GM18873 (cell line): Measurements from ENCODE around the gene RIC3.

Experiments
- ATAC-seq: cut with Tn5 transposase; IDR thresholded peaks from one replicate; pipeline ENCODE4 v1.9.1; 2021; ENCODE audit warnings: mild to moderate bottlenecking, moderate library complexity, moderate number of reproducible peaks; ENCODE audit not compliant: unreplicated experiment, low FRiP score

Gene RIC3

DNA sequence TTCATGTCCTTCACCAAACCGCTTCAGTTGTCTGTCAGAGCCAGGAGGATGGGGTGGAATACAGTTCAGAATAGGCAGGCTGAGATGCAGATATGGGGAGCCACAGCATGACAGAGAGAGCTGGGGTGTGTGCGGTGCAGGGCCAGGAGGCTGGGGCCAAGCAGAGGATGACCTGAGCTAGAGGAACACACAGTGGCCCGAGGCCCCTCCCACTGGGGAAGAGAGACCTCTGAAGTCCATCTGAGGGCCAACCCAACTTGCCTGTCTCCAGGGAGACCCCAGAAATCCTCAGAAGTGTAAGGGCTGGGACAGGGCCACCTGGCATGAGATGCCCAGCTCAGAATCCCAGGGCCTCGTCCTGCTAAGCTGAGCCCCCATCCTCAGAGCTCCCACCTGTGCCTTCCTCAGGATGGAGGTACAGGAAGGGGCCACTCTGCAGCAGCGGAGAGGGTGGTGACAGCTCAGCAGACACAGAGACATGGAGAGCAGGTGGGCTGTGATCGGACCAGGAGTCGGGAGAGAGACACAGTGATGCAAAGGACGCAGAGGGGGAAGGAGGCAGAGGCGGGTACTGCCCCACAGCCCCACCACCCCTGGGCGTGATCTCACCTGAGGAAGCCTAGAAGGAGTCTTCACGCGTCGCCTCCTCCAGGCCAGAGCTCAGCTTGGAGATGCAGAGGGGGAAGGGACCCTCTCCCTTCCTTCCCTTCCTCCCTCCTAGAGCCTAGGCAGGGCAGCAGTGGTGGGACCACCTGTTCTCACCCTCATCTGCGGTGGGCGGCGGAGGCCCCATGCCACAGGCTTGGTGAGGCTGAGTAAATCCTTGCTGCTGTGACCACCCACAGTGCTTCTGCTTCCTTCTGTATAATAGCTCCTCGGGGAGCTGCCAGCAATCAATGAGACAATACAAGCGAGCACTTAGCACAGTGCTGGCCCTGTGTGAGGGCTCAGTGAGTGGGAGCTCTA lies 96.9 kb downstream of the RIC3 start:
- ATAC-seq = no peak

DNA sequence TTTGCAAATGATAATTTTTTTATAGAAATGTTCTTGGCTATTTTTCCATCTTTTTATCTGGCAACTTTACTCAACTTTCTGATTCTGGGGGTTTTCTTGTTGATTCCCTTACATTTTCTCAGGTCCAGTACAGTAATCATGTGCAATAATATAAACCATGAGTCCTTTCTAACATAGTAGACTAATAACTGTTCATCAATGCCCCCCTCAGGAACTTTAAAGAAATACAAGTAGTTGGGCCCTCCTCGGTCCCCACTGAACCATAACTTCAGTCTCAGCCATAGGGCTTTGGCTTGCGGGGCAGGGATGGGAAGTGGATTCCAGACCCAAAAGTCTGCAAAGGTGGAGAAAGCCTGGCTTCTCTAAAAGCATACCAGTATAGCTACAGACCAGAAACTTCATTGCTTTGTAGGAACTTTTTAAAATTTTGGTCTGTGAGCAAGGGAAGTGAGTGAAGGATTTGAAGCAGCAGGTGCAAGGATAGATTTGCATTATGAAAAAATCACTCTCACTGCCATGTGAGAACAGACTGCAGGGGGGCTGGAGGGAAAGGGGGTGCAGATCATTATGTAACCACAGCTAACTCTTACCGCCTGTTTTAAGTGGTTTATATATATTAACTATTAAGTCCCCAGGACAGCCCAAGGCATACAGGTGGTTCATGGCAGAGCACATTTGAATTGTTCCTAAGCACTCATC lies 98.3 kb downstream of the RIC3 start:
- no peak for ATAC-seq

DNA sequence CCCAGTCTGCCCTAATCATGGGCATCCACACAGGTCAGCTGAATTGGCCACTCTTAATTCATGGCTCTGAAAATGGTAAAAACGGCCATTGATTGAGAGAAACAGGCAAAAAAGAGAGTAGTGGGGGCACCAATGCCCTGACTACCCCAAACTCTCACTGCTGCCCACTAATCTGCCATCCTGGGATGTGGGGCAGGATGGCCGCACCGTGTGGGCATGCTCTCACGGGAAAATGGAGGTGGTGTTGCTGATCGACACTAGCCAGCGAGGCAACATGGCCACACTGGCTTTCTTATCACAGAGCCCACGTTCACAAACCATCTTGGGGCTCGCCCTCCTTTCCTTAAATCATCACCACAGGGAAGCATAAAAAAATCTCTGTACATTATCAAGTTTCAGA lies 99.1 kb downstream of the RIC3 start:
- ATAC-seq = no peak

DNA sequence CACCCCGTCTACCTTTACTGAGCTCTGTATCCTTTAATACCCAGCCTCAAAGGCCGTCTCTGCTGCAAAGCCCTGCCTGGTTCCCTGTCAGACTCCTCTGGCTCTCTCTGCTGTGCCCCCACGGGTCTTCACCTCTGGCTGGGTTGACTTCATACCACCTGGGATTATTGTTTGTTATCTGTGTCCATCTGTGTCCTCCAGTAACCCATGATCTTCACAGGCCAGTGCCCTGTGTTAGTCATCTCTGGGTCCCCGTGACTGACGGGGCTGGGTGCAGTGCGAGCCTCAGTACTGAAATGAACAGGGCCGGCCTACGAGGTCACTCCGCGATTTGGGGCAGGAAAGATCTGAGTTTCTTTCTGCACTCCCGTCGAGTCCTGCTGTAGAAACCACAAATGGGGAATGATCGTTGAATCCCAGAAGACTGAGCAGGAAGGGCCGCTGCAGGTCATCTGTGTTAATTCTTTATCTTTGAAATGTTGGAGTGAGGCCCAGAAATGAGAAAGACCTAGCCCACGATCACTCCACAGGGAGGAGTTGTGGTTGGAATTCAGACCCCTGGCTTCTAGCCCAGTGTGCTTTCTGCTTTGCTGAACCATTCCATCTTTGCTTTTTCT lies 100.1 kb downstream of the RIC3 start:
- ATAC-seq = no peak

DNA sequence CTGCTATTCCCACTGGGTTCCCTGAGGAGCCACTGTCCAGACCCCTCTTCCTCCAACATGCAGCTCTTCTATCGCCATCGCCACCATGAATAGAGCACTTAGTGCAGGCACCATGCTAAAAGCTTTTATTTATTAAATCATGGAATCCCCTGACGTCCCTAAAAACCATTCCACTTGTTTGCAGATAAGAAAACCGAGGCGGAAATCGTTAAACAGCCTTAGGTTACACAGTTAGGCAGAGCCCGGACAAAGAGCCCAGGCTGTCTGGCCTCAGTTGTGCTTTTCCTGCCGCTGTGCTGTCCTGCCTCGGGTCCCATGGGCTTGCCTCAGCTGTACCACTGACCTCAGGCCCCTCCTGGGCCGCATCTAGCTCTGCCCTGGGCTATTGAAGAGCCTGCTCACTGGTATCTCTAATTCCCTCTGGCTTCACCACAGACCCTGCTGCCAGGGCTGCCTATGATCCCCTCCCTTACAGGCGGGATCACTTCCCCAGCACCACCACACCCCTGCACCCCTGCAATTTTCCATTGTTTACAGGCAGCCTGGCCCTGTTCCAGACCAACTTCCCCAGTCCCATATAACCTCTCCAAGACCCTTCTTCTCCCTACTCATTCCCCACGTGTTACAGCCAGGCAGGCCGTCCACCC lies 100.8 kb downstream of the RIC3 start:
- no peak for ATAC-seq

DNA sequence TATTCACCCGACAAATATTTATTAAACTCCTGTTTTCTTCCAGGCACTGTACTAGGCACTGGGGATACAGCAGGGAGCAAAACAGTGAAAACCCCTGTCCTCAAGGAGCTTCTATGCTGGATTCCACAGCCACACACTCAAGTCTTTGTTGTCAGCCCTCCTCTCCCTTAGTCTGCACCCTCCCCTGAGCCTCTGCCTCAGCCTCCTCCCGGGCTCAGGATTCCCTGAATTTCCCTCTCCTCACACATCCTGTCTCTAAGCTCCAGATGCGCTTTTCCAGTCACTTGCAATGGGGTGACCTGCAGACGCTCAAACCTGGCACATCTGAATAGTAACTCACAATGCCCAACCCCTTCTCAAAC lies 101.3 kb downstream of the RIC3 start:
- ATAC-seq = no peak

DNA sequence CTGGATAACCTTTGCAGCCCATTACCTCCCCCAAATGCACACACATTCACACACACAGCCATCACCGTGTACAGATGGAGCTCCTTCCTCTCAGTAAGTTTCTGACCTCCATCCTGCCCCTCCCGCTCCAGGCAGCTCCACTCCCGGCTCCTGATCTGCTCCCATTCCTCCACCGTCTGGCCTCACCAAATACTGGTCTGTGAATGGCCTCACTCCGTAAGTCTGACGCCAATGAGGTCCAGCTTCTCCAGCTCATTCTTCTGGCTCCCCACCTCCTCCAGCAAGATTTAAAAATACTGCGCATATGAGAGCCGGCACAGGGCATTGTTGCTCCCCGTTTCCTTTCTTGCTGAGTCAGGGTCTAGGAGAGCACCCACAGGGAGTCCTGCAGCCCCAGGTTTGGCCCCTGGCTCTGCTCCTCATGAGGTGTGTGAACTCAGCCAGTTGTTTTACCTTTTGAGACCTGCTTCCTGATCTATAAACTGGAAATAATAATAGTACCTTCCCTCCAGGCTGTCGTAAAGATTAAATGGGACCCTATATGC lies 101.8 kb downstream of the RIC3 start:
- ATAC-seq = no peak

DNA sequence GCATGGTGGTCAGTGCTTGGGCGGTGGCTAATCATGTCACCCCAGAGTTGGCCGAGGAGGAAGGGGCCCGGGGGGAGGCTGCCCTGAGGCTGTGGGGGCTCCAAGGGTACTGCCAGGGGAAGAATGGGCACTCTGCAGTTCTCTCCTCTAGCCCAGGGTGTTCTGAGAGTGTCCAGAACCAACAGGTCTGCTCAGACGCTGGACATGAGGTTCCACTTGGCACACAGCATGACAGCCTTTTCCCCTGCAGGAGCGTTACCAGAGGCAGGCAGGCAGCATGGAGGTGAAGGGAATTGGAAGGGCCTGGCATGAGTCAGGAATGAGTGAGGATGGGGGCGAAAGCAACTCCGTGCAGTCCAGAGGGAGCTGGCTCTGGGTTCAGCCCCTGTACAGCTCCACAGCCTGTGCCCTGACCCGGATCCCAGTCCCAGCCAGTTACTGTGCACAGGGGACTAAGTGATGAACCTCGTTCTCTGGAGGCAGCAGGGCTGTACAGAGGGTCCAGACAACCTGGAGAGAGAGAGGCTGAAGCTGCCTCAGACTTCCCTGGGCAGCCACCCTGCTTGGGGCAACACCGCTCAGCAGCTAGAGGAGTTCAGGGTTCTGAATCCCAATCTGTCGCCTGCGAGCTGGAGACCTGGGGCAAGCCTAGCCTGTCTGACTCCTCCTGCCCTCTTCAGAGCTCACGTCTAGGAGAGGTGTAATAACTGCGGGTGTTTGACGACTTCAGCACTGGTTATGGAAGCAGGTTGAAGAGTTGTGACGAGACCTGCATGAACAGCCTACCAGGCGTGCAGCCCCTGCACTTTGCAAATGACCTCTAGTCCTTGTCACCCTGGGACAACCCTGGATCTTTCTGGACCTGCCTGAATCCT lies 102.6 kb downstream of the RIC3 start:
- ATAC-seq = no peak

DNA sequence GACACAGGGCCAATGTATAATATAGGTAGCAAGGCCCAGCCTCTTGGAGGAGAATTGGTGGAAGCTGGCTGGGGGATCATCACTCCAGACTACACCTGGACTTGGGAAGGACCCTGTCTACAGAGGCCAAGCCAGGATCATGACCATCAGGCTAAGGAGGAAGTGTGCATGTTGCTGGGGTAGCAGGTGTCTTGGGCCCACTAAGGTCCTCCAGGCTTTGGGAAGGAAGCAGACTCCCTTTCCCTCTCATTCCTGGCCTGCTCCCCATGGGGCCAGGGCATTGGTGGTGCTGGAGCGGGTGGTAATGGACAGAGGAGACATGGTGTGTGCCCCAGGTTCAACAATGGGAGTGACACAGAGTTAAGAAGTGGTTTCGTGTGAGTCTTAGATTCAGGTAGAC lies 103.8 kb downstream of the RIC3 start:
- no peak for ATAC-seq

DNA sequence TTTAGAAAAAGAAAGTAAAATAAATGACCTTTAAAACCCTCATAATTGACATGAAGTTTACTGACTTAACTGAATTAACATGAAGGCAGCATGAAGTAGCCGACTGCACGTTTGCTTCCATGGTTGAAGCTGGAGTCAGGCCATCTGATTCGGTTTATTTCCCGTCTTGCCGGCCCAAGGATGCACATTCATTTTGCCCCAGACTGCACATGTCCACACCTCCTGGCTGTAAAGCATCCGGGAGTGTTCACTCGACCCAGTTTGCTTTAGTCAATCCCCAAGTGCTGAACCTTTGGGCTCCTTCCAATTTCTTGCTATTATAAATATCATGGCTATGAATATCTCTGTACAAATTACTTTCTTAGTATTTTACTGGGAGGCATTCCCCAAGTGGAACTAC lies 105.5 kb downstream of the RIC3 start:
- no peak for ATAC-seq

DNA sequence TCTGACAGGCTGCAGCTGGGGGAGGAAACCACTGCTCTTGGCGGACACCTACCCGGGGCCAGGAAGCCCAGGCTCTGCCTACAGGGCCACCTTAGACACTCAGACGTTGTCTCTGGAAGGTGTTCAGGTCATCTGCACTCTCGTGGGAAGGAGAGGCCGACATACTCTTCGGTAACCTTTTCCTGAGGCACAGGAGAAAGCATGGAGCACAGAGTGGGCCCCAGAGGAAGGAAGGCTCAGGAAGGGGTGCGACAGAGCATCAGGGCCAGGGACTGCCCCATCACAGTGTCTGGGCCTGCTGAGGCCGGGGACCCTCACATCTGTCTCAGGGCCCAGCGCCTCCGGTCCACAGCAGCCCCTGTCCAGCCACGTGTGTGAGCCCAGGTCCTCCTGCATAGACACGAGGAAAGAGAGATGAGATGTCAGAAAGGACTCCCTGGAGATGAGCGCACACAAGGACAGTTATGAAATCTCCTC lies 106.0 kb downstream of the RIC3 start:
- no peak for ATAC-seq

DNA sequence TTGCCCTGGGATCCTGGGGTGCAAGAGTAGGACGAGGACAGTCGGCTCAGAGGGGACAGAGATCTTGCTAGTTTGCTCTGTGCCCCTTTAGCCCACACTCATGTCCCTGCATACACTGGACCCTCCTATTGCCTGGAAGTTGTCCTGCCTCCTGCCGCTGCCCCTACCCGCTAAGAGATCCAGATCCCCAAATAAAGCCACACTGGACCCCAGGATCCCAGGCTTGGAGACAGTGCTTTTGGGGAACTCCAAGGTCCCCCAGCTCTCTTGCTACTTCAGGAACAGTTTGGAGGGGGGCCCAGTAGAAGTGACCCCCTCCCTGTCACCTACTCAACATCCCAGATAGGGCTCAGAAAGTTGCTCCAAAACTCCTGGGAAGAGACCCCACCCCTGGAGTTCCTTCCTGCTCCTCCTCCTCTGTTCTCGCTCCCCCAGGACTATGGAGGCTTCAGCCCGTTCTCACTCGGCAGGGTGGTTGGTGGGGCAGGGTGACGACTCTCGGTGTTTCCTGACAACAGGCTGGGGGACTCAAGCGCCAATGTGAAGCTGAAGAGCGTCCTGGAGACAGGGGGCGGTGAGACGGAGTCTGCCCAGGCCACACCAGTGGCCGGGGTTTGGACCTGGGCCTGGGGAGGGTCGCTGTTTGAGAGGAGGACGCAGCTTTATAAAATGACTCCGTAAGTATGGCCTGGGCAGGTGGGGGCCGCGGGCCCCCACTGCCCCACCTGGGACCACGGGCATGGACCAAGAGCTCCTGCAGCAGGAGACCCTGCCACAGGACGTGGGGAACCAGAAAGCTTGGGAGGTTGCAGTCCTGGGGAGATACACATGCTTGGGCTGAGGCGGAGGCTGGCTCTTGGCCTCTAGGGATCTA lies 107.0 kb downstream of the RIC3 start:
- ATAC-seq = no peak

DNA sequence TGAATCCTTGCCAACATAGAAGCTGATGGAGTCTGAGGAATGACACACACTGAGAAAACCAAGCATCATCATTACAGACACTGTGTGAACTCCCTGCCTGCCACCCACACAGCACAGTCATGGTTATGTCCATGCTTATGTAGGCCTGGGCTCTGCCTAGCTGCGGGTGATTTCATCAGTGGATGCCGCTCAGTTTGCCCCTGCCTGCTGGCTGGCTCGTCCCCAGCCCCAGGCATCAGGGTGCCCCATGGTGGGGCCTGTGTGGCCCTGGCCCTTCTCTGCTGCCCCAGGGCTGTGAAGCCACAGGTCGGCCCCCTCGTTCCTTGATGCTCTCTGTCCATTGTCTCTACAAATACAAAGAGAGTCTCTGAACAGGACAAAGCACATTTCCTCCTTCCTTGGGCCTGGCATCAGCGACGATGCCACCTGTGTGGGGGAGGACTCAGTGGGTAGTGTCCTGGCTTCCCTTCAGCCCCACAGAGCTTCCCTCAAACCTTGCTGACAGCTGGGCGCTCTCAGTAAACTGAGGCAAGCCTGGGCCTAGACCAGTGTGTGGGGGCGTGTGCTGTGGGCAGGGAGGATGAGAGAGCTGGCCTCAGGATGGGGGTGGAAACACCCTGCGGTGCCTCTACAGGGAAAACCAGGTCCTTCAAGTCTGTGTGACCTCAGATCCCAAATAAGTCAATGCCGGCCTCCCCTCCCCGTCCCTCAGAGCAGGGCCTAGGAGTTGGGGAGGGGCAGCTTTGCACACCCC lies 107.8 kb downstream of the RIC3 start:
- no peak for ATAC-seq

DNA sequence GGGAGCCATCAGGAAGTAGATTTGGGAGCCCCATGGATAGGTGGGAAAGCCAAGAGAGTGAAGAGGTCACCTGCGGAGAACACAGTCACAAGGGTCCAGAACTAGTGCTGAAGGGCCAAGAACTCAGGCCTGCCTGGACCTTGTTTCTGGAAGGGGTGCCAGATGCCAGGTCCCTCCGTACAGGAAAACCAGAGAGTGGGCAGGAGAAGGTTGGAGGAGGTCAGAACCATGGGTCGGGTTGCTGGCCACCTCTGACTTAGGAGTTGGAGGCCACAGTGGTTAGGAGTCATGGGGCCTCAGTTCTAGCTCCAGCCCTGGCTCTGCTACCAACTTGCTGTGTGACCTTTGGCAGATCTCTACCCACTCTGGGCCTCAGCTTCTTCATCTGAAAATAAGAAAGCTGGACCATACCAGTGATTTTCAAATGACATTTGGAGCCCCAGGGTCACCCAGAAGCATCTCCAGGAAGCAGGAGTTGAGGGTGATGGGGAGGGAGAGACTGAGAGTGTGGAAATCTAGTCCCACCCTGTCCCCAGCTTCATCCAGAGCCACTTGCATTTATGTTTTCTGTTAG lies 108.6 kb downstream of the RIC3 start:
- ATAC-seq = no peak

DNA sequence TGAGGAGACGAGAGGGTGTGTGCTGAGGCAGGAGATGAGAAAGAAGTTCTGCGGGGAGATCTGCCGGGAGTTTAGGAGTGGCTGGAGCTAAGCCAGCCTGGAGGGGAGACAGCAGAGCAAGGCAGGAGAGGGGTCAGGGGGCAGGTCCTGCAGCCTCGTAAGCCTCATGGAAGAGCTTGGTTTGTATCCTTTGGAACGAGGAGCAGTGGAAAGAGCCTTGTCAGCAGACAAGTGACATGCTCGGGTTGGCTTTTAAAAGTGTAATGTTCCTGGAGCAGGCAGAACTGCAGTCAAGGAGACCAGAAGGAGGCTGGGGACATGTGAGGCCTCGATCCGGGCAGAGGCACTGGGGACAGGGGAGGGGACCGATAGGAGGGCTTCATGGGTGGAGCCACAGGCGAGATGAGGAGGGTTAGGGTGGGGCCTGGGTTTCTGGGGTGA lies 109.2 kb downstream of the RIC3 start:
- ATAC-seq = no peak

DNA sequence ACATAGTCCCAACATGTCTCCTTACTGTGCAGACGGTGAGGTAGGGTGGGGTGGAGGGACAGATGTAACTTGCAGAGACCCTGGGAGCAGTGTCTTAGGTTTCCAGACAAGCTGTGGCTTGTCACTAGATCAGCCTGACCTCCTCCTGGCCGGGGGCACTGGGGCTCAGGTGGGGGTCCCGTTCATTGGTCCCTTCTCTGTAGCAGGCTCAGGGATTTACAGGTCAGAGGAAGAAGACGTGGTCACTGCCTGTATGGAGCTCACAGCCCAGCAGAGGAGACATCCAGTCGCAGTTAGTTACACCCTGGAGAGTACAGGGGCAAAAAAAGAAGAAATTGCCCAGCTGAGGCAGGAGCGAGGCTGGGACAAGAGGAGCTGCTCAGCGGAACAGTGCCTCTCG lies 109.8 kb downstream of the RIC3 start:
- ATAC-seq = no peak

DNA sequence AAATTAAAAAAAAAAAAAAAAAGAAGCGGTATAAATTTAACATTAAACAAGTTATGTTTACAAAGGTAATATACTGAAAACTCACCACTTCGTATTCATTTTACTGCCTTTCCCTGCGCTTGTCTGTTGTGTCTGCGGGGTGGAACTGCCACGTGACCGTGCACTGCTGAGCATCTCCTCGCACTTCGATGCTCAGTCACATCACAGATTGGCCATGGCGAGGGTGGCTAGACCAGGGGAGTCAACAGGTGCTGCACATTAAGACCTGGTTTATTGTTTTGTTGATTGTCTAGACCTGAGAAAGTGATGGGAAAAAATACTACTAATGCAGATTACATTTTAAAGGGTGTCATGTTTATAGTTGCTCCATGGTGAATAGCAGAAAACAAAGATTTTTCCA lies 110.6 kb downstream of the RIC3 start:
- no peak for ATAC-seq
